K562 (cell line): ENCODE results near the gene RNF223. TPM values are rescaled to one million over a fixed set of nuclear protein-coding genes. Genes with fewer than 3 reads are reported as not detected.

Experiments used
- BHLHE40 ChIP-seq: IDR thresholded peaks from 2 replicates; pipeline ENCODE4 v1.6.1; 2011; ENCODE audit warnings: low read length, improper control_type of control experiment
- C11orf30 ChIP-seq: fragments of 450-650 bp; IDR thresholded peaks from 2 replicates; pipeline ENCODE4 v1.6.1; 2016; ENCODE audit warnings: low read depth, mild to moderate bottlenecking
- HCFC1 ChIP-seq: IDR thresholded peaks from 2 replicates; pipeline ENCODE4 v1.6.1; 2012; ENCODE audit warnings: low read depth, low read length, improper control_type of control experiment
- HSF4 ChIP-seq: fragments of 250-450 bp; sonication (Bioruptor Pico); IDR thresholded peaks from 2 replicates; pipeline ENCODE4 v2.1.2; 2022; ENCODE audit warnings: mild to moderate bottlenecking, moderate library complexity, borderline replicate concordance
- SOX6 ChIP-seq: fragments of 450-650 bp; IDR thresholded peaks from 2 replicates; pipeline ENCODE4 v1.6.1; 2014; ENCODE audit warnings: mild to moderate bottlenecking
- TAF7 ChIP-seq: fragments of 450-650 bp; IDR thresholded peaks from 2 replicates; pipeline ENCODE4 v1.6.1; 2016; ENCODE audit warnings: missing genetic modification characterization, missing compliant biosample characterization
- ZNF146 ChIP-seq: IDR thresholded peaks from one replicate; pipeline ENCODE4 v1.6.1; 2018; ENCODE audit warnings: missing compliant biosample characterization; ENCODE audit not compliant: unreplicated experiment
- ZNF764 ChIP-seq: fragments of 250-450 bp; sonication (Bioruptor Pico); IDR thresholded peaks from 2 replicates; pipeline ENCODE4 v1.4.0; 2020; ENCODE audit warnings: low read depth, mild to moderate bottlenecking, moderate library complexity
- polyA plus RNA-seq, 8 experiments: library from polyadenylated mRNA; depleted of rRNA in 4 of 8; stranded (reverse) in 5 of 8; unstranded in 3 of 8; fragments of >200 nt; fragmentation: Nextera tagmentation in 2 of 8; fragmentation: Illumina TruSeq in 1 of 8; extraction: Ambion mirVana in 2 of 8; extraction: Trizol in 1 of 8; gene quantifications; 2 replicates each; pipeline versions ENCODE4 v1.2.1 to v1.2.3, GENCODE V29; 2011 to 2014; ENCODE audit warnings: inconsistent platforms in 1 of 8, missing spikeins in 1 of 8
- total RNA-seq, 7 experiments: library from RNA; depleted of rRNA in 6 of 7; stranded (reverse); fragments of >200 nt in 6 of 7; fragmentation: Illumina TruSeq in 2 of 7; extraction: Trizol in 2 of 7; gene quantifications; 2 replicates each; pipeline versions ENCODE4 v1.2.1 to v1.2.3, GENCODE V29; 2011 to 2021; ENCODE audit warnings: low replicate concordance in 1 of 7
- TF ChIP-seq, protein P1 (sequence below): fragments of 200-600 bp; sonication (generic); IDR thresholded peaks from one replicate; pipeline ENCODE4 v1.6.1; 2012; ENCODE audit warnings: mild to moderate bottlenecking, low read depth, low read length, inconsistent platforms
- TF ChIP-seq, protein P2 (sequence below), 2 experiments: IDR thresholded peaks; 2 replicates each; pipeline ENCODE4 v1.6.1; 2012; ENCODE audit warnings: improper control_type of control experiment in 2 of 2, low read depth in 2 of 2, low read length in 2 of 2, borderline replicate concordance in 1 of 2

The RNF223 gene
- total and polyA plus RNA-seq, 9 of the 15 experiments (the other 6 are each of a cell fraction or from before 2014, with no cell fraction given), result 0.04 to 0.32 TPM; not detected in 7

DNA sequence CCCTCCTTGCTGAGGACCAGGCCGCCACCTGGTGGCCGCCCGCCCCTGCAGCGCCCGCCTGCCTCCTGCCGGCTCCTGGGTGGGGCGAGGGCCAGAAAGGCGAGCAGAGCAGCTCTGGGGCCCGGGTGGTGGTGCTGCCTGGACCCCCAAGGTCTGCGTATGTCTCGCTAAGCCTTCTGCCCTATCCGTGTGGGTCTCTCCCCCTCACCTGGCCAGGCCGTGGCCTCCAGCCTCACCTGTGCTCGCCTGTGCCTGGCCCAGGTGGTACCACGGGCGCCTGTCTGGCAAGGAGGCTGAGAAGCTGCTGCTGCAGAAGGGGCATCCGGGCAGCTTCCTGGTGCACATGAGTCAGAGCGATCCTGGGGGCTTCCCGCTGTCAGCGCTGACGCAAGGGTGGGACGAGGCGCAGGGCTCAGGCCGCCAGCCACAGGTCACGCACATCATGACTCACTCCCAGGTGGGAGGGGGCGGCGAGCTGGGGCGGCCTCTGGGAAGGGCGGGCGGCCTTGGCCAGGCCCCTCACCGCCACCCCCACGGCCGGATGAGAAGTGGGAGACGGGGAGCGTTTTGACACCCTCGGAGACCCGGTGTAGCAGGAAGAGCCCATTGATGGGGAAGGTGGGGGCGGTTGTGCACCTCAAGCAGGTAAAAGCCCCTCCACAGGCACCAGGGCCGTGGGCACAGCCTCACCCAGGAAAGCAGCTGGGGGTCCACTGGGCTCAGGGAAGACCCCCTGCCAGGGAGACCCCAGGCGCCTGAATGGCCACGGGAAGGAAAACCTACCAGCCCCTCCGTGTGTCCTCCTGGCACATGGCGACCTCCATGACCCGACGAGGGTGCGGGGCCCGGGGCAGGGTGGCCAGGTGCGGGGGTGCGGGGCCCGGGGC is 9.9 kb downstream of the RNF223 start (continued):
- TF ChIP-seq, protein P1, sequence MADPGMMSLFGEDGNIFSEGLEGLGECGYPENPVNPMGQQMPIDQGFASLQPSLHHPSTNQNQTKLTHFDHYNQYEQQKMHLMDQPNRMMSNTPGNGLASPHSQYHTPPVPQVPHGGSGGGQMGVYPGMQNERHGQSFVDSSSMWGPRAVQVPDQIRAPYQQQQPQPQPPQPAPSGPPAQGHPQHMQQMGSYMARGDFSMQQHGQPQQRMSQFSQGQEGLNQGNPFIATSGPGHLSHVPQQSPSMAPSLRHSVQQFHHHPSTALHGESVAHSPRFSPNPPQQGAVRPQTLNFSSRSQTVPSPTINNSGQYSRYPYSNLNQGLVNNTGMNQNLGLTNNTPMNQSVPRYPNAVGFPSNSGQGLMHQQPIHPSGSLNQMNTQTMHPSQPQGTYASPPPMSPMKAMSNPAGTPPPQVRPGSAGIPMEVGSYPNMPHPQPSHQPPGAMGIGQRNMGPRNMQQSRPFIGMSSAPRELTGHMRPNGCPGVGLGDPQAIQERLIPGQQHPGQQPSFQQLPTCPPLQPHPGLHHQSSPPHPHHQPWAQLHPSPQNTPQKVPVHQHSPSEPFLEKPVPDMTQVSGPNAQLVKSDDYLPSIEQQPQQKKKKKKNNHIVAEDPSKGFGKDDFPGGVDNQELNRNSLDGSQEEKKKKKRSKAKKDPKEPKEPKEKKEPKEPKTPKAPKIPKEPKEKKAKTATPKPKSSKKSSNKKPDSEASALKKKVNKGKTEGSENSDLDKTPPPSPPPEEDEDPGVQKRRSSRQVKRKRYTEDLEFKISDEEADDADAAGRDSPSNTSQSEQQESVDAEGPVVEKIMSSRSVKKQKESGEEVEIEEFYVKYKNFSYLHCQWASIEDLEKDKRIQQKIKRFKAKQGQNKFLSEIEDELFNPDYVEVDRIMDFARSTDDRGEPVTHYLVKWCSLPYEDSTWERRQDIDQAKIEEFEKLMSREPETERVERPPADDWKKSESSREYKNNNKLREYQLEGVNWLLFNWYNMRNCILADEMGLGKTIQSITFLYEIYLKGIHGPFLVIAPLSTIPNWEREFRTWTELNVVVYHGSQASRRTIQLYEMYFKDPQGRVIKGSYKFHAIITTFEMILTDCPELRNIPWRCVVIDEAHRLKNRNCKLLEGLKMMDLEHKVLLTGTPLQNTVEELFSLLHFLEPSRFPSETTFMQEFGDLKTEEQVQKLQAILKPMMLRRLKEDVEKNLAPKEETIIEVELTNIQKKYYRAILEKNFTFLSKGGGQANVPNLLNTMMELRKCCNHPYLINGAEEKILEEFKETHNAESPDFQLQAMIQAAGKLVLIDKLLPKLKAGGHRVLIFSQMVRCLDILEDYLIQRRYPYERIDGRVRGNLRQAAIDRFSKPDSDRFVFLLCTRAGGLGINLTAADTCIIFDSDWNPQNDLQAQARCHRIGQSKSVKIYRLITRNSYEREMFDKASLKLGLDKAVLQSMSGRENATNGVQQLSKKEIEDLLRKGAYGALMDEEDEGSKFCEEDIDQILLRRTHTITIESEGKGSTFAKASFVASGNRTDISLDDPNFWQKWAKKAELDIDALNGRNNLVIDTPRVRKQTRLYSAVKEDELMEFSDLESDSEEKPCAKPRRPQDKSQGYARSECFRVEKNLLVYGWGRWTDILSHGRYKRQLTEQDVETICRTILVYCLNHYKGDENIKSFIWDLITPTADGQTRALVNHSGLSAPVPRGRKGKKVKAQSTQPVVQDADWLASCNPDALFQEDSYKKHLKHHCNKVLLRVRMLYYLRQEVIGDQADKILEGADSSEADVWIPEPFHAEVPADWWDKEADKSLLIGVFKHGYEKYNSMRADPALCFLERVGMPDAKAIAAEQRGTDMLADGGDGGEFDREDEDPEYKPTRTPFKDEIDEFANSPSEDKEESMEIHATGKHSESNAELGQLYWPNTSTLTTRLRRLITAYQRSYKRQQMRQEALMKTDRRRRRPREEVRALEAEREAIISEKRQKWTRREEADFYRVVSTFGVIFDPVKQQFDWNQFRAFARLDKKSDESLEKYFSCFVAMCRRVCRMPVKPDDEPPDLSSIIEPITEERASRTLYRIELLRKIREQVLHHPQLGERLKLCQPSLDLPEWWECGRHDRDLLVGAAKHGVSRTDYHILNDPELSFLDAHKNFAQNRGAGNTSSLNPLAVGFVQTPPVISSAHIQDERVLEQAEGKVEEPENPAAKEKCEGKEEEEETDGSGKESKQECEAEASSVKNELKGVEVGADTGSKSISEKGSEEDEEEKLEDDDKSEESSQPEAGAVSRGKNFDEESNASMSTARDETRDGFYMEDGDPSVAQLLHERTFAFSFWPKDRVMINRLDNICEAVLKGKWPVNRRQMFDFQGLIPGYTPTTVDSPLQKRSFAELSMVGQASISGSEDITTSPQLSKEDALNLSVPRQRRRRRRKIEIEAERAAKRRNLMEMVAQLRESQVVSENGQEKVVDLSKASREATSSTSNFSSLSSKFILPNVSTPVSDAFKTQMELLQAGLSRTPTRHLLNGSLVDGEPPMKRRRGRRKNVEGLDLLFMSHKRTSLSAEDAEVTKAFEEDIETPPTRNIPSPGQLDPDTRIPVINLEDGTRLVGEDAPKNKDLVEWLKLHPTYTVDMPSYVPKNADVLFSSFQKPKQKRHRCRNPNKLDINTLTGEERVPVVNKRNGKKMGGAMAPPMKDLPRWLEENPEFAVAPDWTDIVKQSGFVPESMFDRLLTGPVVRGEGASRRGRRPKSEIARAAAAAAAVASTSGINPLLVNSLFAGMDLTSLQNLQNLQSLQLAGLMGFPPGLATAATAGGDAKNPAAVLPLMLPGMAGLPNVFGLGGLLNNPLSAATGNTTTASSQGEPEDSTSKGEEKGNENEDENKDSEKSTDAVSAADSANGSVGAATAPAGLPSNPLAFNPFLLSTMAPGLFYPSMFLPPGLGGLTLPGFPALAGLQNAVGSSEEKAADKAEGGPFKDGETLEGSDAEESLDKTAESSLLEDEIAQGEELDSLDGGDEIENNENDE, result no peak
- TF ChIP-seq ZNF764 (CRISPR knock-in tag) (no peak), TAF7 (tag) (no peak), HSF4 (no peak), C11orf30 (no peak), BHLHE40 (peak; percentile 82), ZNF146 (no peak), HCFC1 (peak; percentile 38; the same call in 1 of the 2 replicates), SOX6 (peak; percentile 48; the same call in 1 of the 2 replicates)
- TF ChIP-seq, protein P2, sequence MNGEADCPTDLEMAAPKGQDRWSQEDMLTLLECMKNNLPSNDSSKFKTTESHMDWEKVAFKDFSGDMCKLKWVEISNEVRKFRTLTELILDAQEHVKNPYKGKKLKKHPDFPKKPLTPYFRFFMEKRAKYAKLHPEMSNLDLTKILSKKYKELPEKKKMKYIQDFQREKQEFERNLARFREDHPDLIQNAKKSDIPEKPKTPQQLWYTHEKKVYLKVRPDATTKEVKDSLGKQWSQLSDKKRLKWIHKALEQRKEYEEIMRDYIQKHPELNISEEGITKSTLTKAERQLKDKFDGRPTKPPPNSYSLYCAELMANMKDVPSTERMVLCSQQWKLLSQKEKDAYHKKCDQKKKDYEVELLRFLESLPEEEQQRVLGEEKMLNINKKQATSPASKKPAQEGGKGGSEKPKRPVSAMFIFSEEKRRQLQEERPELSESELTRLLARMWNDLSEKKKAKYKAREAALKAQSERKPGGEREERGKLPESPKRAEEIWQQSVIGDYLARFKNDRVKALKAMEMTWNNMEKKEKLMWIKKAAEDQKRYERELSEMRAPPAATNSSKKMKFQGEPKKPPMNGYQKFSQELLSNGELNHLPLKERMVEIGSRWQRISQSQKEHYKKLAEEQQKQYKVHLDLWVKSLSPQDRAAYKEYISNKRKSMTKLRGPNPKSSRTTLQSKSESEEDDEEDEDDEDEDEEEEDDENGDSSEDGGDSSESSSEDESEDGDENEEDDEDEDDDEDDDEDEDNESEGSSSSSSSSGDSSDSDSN (IDR thresholded peaks at IDR 0.05; ENCODE audit: borderline replicate concordance in 1 of 2, low read depth in 2 of 2, low read length in 2 of 2), result peak in 1 of 2 experiments; percentile 35; a peak in 1 of 4 replicates
